KOPT-K1 (cell line): Measurements from ENCODE around the gene SWI5.
"Not testable (repeated sequence)": the region's sequence is repeated elsewhere in the genome, so short reads cannot be mapped to it uniquely, and the experiment has no call there.

Experiments
- H3K27ac ChIP-seq: fragments of 200-600 bp; sonication (generic); 2 replicates; pipeline ENCODE4 v1.5.1; 2016; ENCODE audit warnings: antibody characterized with exemption, mild to moderate bottlenecking, low read depth, low read length; ENCODE audit not compliant: poor library complexity, severe bottlenecking
- H3K36me3 ChIP-seq: fragments of 200-600 bp; sonication (generic); 2 replicates; pipeline ENCODE4 v1.5.1; 2017; ENCODE audit warnings: antibody characterized with exemption, mild to moderate bottlenecking, low read length, moderate library complexity; ENCODE audit not compliant: insufficient read depth
- H3K9me3 ChIP-seq: fragments of 200-600 bp; sonication (generic); 2 replicates; pipeline ENCODE4 v1.5.1; 2017; ENCODE audit warnings: antibody characterized with exemption, low read length, mild to moderate bottlenecking; ENCODE audit not compliant: insufficient read depth, poor library complexity, severe bottlenecking

SWI5 gene

GRCh38 chr9:128258326-128258725 lies 17.8 kb upstream of the SWI5 start:
- Histone ChIP-seq H3K36me3 (peaks cover 59% of the 10 kb centered on the region), H3K27ac (no peak overlapping the region), H3K9me3 (no peaks in the 10 kb centered on the region)

- H3K9me3 ChIP-seq, result no peaks in the 10 kb centered on the region
- H3K27ac ChIP-seq, result no peak overlapping the region
- H3K36me3 ChIP-seq, result peaks cover 59% of the 10 kb centered on the region
Observed at GRCh38 chr9:128259156-128259555, 16.9 kb upstream of the SWI5 start.

- Histone ChIP-seq H3K36me3 (peaks cover 61% of the 10 kb centered on the region), H3K27ac (no peak overlapping the region), H3K9me3 (no peaks in the 10 kb centered on the region)
Observed at GRCh38 chr9:128260340-128260739, 15.7 kb upstream of the SWI5 start.

GRCh38 chr9:128262687-128263086 lies 13.4 kb upstream of the SWI5 start:
- Histone ChIP-seq H3K27ac (no peak overlapping the region), H3K36me3 (peaks cover 75% of the 10 kb centered on the region), H3K9me3 (no peaks in the 10 kb centered on the region)

GRCh38 chr9:128265348-128265847 lies 10.7 kb upstream of the SWI5 start:
- Histone ChIP-seq H3K9me3 (no peaks in the 10 kb centered on the region), H3K36me3 (peaks cover 58% of the 10 kb centered on the region), H3K27ac (no peak overlapping the region)

GRCh38 chr9:128266868-128267590 lies 9.0 kb upstream of the SWI5 start:
- Histone ChIP-seq H3K36me3 (peaks cover 56% of the 10 kb centered on the region), H3K27ac (no peak overlapping the region), H3K9me3 (no peaks in the 10 kb centered on the region)

- Histone ChIP-seq H3K36me3 (peaks cover 40% of the 10 kb centered on the region), H3K9me3 (no peaks in the 10 kb centered on the region), H3K27ac (no peak overlapping the region)
Observed at GRCh38 chr9:128271112-128271511, 5.0 kb upstream of the SWI5 start.

GRCh38 chr9:128271512-128271911 lies 4.6 kb upstream of the SWI5 start:
- peaks cover 36% of the 10 kb centered on the region for H3K36me3 ChIP-seq
- H3K9me3 ChIP-seq, result no peaks in the 10 kb centered on the region
- H3K27ac ChIP-seq, result no peak overlapping the region

GRCh38 chr9:128274245-128274644 lies 1.8 kb upstream of the SWI5 start:
- Histone ChIP-seq H3K36me3 (peaks cover 16% of the 10 kb centered on the region), H3K27ac (no peak overlapping the region), H3K9me3 (no peaks in the 10 kb centered on the region)

GRCh38 chr9:128275198-128276007 lies 673 bp upstream of the SWI5 start, which contains the start of gene GOLGA2:
GOLGA2 (minus strand) TSS chr9:128276007; CDS start chr9:128275976, 31 bp downstream.
- H3K36me3 ChIP-seq, result peaks cover 16% of the 10 kb centered on the region
- peak within 1 kb of the TSS; percentile 71 for H3K27ac ChIP-seq
- H3K9me3 ChIP-seq, result no peaks in the 10 kb centered on the region

- H3K27ac ChIP-seq, result peak overlapping the region; percentile 71
Observed at GRCh38 chr9:128276574-128277270, 646 bp downstream of the SWI5 start.

GRCh38 chr9:128279088-128280073 lies 3.3 kb downstream of the SWI5 start:
- H3K9me3 ChIP-seq, H3K36me3 ChIP-seq: not testable (repeated sequence)
- peak overlapping the region; percentile 31 for H3K27ac ChIP-seq

More at GRCh38 chr9:128276574-128277270, 646 bp downstream of the SWI5 start:
- Histone ChIP-seq H3K9me3 (no peaks in the 10 kb centered on the region), H3K36me3 (0 out of 2 replicates have a peak, but pooled peaks cover 5% of the 10 kb centered on the region)

GRCh38 chr9:128280084-128280622 lies 4.1 kb downstream of the SWI5 start:
- Histone ChIP-seq H3K27ac (peak overlapping the region; percentile 36), H3K9me3 (no peaks in the 10 kb centered on the region), H3K36me3 (no peaks in the 10 kb centered on the region)

- Histone ChIP-seq H3K9me3 (no peaks in the 10 kb centered on the region), H3K27ac (no peak overlapping the region), H3K36me3 (peaks cover 12% of the 10 kb centered on the region; the same call in 1 of the 2 replicates)
Observed at GRCh38 chr9:128282500-128282899, 6.4 kb downstream of the SWI5 start.
